Activated CD8-positive, alpha-beta T cell treated with anti-CD3 and anti-CD28 coated beads for 36 hours (primary cell): ENCODE measurements around the gene SRGAP1. TPM values are rescaled to one million over a fixed set of nuclear protein-coding genes. Genes with fewer than 3 reads are reported as not detected.

Experiments used
- ATAC-seq: fragments of 200-7000 bp; cut with Tn5 transposase; one replicate; pipeline ENCODE4 v1.10.0; 2021; ENCODE audit warnings: mild to moderate bottlenecking, moderate library complexity
- CTCF ChIA-PET: fragments of 350-600 bp; sonication (Branson Sonifier 250); formaldehyde crosslinking; loops from one replicate; lab custom pipeline; 2021; ENCODE audit warnings: antibody characterized with exemption; lab: Charles Lee
- POLR2A ChIA-PET: fragments of 350-600 bp; sonication (Branson Sonifier 250); formaldehyde crosslinking; loops from one replicate; lab custom pipeline; 2021; ENCODE audit warnings: antibody characterized with exemption; lab: Charles Lee
- DNase-seq: peaks from one replicate; pipeline ENCODE4 v3.0.0-alpha.2; 2020
- H3K27ac Mint-ChIP-seq: one replicate; pipeline ENCODE4 v1.8.0; 2021; ENCODE audit warnings: mild to moderate bottlenecking, mixed read lengths
- H3K27me3 Mint-ChIP-seq: one replicate; pipeline ENCODE4 v1.8.0; 2021; ENCODE audit warnings: mixed read lengths
- H3K36me3 Mint-ChIP-seq: one replicate; pipeline ENCODE4 v1.8.0; 2021; ENCODE audit warnings: low read depth, mixed read lengths
- H3K4me1 Mint-ChIP-seq: one replicate; pipeline ENCODE4 v1.8.0; 2021; ENCODE audit warnings: low read depth, mixed read lengths
- H3K4me3 Mint-ChIP-seq: one replicate; pipeline ENCODE4 v1.8.0; 2021; ENCODE audit warnings: mild to moderate bottlenecking, moderate library complexity, mixed read lengths
- H3K9me3 Mint-ChIP-seq: one replicate; pipeline ENCODE4 v1.8.0; 2021; ENCODE audit warnings: mixed read lengths
- intact Hi-C: fragments of 100-400 bp; cut with micrococcal nuclease; formaldehyde crosslinking; loops from one replicate; pipeline ENCODE4 v1.10.0; 2022
- total RNA-seq, 2 experiments: library from RNA; stranded (reverse); gene quantifications; one replicate each; pipeline ENCODE4 v1.2.3, GENCODE V29; 2021
- TF ChIP-seq, protein P1 (sequence below): fragments of 200-600 bp; IDR thresholded peaks from one replicate; pipeline ENCODE4 v1.8.0; 2022; ENCODE audit warnings: antibody characterized with exemption, mild to moderate bottlenecking

SRGAP1 gene
- total RNA-seq, 2 experiments from 2014 or later: 0.02 to 0.07 TPM

DNA sequence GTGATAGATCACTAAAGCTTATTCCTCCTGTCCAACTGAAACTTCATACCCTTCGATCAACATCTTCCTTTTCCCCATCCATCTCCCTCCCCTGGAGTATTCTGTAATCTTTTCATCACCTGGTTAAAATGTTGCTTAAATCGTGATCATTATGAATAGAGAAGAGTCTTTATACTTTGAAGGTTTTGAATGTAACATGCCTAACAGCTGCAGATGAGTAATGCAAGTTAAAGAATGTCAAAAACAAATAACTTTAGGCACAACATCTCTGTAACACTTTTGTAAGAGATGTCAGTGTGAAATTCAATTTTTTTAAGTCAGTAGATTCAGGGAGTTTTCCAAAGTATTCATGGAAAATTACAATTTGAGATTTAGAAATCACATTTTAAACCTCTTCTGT lies 39.8 kb upstream of the SRGAP1 start:
- peaks cover 4% of the 10 kb centered on the region for H3K4me1 Mint-ChIP-seq
- H3K4me3 Mint-ChIP-seq: no peak overlapping the region
- no peak for ATAC-seq
- peaks cover 11% of the 10 kb centered on the region for H3K36me3 Mint-ChIP-seq
- intact Hi-C loops: loop anchor here (10.0 kb wide), 1 partner anchor 130 kb away; no protein-coding TSS in a partner anchor
- H3K9me3 Mint-ChIP-seq: no peaks in the 10 kb centered on the region
- TF ChIP-seq, protein P1, sequence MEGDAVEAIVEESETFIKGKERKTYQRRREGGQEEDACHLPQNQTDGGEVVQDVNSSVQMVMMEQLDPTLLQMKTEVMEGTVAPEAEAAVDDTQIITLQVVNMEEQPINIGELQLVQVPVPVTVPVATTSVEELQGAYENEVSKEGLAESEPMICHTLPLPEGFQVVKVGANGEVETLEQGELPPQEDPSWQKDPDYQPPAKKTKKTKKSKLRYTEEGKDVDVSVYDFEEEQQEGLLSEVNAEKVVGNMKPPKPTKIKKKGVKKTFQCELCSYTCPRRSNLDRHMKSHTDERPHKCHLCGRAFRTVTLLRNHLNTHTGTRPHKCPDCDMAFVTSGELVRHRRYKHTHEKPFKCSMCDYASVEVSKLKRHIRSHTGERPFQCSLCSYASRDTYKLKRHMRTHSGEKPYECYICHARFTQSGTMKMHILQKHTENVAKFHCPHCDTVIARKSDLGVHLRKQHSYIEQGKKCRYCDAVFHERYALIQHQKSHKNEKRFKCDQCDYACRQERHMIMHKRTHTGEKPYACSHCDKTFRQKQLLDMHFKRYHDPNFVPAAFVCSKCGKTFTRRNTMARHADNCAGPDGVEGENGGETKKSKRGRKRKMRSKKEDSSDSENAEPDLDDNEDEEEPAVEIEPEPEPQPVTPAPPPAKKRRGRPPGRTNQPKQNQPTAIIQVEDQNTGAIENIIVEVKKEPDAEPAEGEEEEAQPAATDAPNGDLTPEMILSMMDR: no peak
- POLR2A ChIA-PET: no interaction called here
- no peak for DNase-seq
- no peaks in the 10 kb centered on the region for H3K27me3 Mint-ChIP-seq
- no peak overlapping the region for H3K27ac Mint-ChIP-seq
- CTCF ChIA-PET: no interaction called here

DNA sequence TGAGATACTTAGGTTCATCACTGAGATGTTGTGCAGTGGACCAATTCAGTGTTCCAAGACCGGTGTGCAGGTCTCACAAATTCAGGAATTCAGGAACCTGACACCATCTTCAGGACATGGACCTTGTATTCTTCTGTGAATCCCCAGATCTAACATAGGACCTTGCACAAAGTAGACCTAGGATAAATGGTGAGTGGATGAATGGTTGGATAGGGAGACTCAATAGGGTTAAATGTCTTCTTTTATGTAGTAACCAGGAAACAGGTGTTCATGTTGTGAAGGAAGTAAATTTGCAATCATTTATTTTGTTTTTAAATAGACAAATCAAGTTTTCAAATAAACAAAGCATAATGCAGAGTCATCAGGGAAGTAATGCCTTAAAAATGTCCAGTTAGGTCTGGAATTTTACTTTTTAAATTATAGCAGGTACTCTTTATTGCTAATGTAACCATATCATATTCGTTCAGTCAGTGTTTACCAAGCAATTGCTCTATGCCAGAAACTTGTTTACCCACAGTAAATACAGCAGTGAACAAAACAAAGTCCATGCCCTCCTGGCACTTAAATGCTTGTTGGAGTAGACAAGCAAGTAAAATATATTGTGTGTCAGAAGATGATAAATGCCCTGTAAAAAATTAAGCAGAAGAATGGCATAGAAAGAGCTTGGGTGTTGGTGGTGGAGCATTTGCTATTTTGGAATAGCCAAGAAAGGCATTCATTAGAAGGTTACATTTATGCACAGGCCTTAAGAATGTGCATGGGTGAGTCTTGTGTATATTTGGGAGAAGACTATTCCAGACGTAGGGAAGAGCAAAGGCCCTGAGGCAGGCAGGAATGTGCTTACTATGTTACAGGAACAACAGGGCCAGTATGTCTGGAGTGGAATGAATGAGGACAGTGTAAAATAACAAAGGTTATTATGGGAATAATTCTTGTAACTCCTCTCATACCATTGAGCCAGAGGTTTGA lies 38.5 kb upstream of the SRGAP1 start:
- POLR2A ChIA-PET: no interaction called here
- H3K4me3 Mint-ChIP-seq: no peak overlapping the region
- H3K4me1 Mint-ChIP-seq: peaks cover 6% of the 10 kb centered on the region
- CTCF ChIA-PET: interaction anchor here (0.9 to 1.5 kb wide), 2 partner anchors 11 to 133 kb away, joined by 3 read pairs; no protein-coding TSS in a partner anchor
- no peak overlapping the region for H3K27ac Mint-ChIP-seq
- H3K36me3 Mint-ChIP-seq: peaks cover 11% of the 10 kb centered on the region
- intact Hi-C loops: loop anchor here (10.0 kb wide), 1 partner anchor 131 kb away; no protein-coding TSS in a partner anchor
- no peaks in the 10 kb centered on the region for H3K9me3 Mint-ChIP-seq
- no peaks in the 10 kb centered on the region for H3K27me3 Mint-ChIP-seq
- ATAC-seq: no peak
- TF ChIP-seq, protein P1: no peak
- DNase-seq: no peak

DNA sequence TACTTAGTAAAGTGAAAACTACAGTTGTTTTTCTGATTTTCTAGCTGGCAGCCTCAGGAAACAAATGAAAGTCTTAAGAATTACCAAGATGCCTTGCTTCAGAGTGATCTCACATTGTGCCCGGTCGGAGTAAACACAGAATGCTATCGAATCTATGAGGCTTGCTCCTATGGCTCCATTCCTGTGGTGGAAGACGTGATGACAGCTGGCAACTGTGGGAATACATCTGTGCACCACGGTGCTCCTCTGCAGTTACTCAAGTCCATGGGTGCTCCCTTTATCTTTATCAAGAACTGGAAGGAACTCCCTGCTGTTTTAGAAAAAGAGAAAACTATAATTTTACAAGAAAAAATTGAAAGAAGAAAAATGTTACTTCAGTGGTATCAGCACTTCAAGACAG lies 35.9 kb upstream of the SRGAP1 start:
- H3K27ac Mint-ChIP-seq: no peak overlapping the region
- POLR2A ChIA-PET: no interaction called here
- DNase-seq (no peak), ATAC-seq (no peak)
- H3K27me3 Mint-ChIP-seq: no peaks in the 10 kb centered on the region
- TF ChIP-seq, protein P1: no peak
- peaks cover 6% of the 10 kb centered on the region for H3K4me1 Mint-ChIP-seq
- peaks cover 11% of the 10 kb centered on the region for H3K36me3 Mint-ChIP-seq
- no peaks in the 10 kb centered on the region for H3K9me3 Mint-ChIP-seq
- no peak overlapping the region for H3K4me3 Mint-ChIP-seq
- intact Hi-C loops: loop anchor here (10.0 kb wide), 1 partner anchor 134 kb away; no protein-coding TSS in a partner anchor
- CTCF ChIA-PET: no interaction called here

DNA sequence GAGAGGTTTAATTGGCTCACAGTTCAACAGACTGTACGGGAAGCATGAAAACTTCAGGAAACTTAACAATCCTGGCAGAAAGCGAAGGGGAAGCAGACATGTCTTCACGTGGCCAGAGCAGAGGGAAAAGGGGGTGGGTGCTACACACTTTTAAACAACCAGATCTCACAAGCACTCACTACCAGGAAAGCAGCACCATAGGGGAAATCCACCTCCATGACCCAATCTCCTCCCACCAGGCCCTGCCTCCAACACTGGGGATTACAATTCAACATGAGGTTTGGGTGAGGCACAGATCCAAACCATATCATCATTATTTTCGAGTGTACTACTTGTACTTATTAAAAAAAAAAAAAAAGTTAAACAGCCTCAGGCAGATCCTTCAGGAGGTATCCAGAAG lies 34.9 kb upstream of the SRGAP1 start:
- ATAC-seq (peak; percentile 34), DNase-seq (peak; percentile 20)
- H3K27me3 Mint-ChIP-seq: no peaks in the 10 kb centered on the region
- CTCF ChIA-PET: interaction anchor here (0.6 kb wide), 1 partner anchor 8 kb away, joined by 3 read pairs; no protein-coding TSS in a partner anchor
- intact Hi-C loops: loop anchor here (10.0 kb wide), 1 partner anchor 135 kb away; no protein-coding TSS in a partner anchor
- no peak overlapping the region for H3K4me3 Mint-ChIP-seq
- H3K9me3 Mint-ChIP-seq: no peaks in the 10 kb centered on the region
- peaks cover 12% of the 10 kb centered on the region for H3K4me1 Mint-ChIP-seq
- POLR2A ChIA-PET: no interaction called here
- peaks cover 11% of the 10 kb centered on the region for H3K36me3 Mint-ChIP-seq
- H3K27ac Mint-ChIP-seq: peak overlapping the region; percentile 6
- TF ChIP-seq, protein P1: no peak

DNA sequence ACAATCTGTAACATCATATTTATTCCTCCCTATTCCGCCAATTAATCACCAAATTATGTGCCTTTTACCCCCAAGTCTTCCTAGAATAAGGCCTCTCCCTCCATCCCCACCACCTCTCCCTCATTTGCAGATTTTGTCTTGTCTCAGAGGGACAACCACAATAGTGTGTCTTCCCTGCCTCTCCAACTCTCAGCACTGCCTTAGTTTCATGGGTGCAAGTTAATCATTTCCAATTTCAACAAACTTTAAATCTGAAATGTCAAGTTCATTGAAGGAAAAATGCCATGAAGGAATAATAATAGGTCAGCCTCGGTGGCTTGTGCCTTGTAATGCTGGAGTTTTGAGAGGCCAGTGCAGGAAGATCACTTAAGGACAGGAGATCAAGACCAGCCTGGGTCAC lies 33.2 kb upstream of the SRGAP1 start:
- TF ChIP-seq, protein P1: no peak
- Mint-ChIP-seq H3K36me3 (peaks cover 3% of the 10 kb centered on the region), H3K27ac (no peak overlapping the region), H3K27me3 (no peaks in the 10 kb centered on the region), H3K4me1 (peaks cover 27% of the 10 kb centered on the region), H3K4me3 (no peak overlapping the region), H3K9me3 (no peaks in the 10 kb centered on the region)
- ChIA-PET CTCF (interaction anchor here (3.3 kb wide), 1 partner anchor 10 kb away, joined by 16 read pairs; no protein-coding TSS in a partner anchor), POLR2A (no interaction called here)
- ATAC-seq (no peak), DNase-seq (no peak)
- intact Hi-C loops: no loop called here
